Activated CD8-positive, alpha-beta T cell treated with anti-CD3 and anti-CD28 coated beads, Interleukin-2, amount 10 ng/mL, durations not matched to agents 7 days and 5 days (primary cell): ENCODE results near the gene TMEM72. TPM values are rescaled to one million over a fixed set of nuclear protein-coding genes. Genes with fewer than 3 reads are reported as not detected.
A peak's percentile ranks its signal among the peaks of the same experiment; 100 is the strongest.

Source experiments
- ATAC-seq: fragments of 150-1000 bp; cut with Tn5 transposase; one replicate; pipeline ENCODE4 v1.10.0; 2021; ENCODE audit warnings: moderate library complexity
- CTCF ChIA-PET: fragments of 350-600 bp; sonication (Branson Sonifier 250); formaldehyde crosslinking; loops from one replicate; lab custom pipeline; 2021; ENCODE audit warnings: antibody characterized with exemption; lab: Charles Lee
- POLR2A ChIA-PET: fragments of 350-600 bp; sonication (Branson Sonifier 250); formaldehyde crosslinking; loops from one replicate; lab custom pipeline; 2021; ENCODE audit warnings: antibody characterized with exemption; lab: Charles Lee
- DNase-seq: peaks from one replicate; pipeline ENCODE4 v3.0.0-alpha.2; 2020
- H3K27ac Mint-ChIP-seq: one replicate; pipeline ENCODE4 v1.8.0; 2021; ENCODE audit warnings: mild to moderate bottlenecking, mixed read lengths
- H3K27me3 Mint-ChIP-seq: one replicate; pipeline ENCODE4 v1.8.0; 2021; ENCODE audit warnings: low read depth, mixed read lengths
- H3K36me3 Mint-ChIP-seq: one replicate; pipeline ENCODE4 v1.8.0; 2021; ENCODE audit warnings: low read depth, mixed read lengths
- H3K4me1 Mint-ChIP-seq: one replicate; pipeline ENCODE4 v1.8.0; 2021; ENCODE audit warnings: low read depth, mixed read lengths
- H3K4me3 Mint-ChIP-seq: one replicate; pipeline ENCODE4 v1.8.0; 2021; ENCODE audit warnings: mild to moderate bottlenecking, mixed read lengths
- H3K9me3 Mint-ChIP-seq: one replicate; pipeline ENCODE4 v1.8.0; 2022; ENCODE audit warnings: mixed read lengths; ENCODE audit not compliant: insufficient read depth
- total RNA-seq, 2 experiments: library from RNA; stranded (reverse); gene quantifications; one replicate each; pipeline ENCODE4 v1.2.3, GENCODE V29; 2021

Gene TMEM72
- total RNA-seq, 2 experiments from 2014 or later = not detected

DNA sequence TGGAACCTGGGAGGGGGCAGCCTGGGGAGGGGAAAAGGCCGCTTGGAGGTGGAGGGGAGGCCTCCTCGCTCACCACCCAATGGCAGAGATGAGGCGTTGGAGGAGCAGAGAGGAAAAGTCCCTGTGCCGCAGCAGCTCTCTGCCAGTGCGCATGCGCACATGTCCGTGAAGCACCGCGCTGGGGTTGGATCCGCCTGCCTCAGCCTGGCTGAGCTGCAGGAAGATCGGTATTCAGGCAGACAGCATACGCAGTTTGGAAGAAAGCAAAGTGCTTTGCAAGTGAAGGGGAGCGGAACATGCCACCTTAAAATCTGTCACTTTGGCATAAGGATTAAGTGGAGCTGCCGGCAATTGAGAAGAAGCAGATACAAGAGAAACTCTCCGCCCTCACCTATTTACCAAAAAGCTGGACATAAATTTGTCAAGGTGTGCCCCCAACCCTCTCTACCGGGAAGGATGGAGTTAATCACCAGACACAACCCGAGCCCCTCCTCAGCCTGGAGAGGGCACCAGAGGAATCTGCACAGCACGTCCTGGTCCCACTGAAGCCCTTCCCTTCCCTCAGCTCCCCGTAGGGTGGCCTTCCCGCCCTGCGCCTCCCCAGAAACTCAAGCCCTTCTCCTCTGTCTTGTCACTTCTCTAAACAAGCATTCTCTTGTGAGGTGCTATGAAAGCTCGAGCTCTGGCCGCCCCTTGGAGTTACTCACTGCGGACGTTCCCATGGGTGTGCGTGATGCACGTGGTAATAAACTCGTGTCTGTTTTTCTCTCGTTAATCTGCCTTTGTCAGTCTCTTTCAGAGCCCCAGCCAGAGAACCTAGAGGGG, 32.2 kb upstream of the TMEM72 start:
- Mint-ChIP-seq H3K27me3 (peaks cover 11% of the 10 kb centered on the region), H3K4me1 (peaks cover 29% of the 10 kb centered on the region), H3K36me3 (no peaks in the 10 kb centered on the region), H3K9me3 (no peaks in the 10 kb centered on the region), H3K4me3 (peak overlapping the region; percentile 74), H3K27ac (peak overlapping the region; percentile 72)
- ATAC-seq (peak; percentile 84), DNase-seq (peak; percentile 77)
- ChIA-PET POLR2A (no interaction called here), CTCF (interaction anchor here (1.0 to 1.5 kb wide), 6 partner anchors 11 to 121 kb away, joined by 3 to 9 read pairs (median 4); no protein-coding TSS in a partner anchor)

DNA sequence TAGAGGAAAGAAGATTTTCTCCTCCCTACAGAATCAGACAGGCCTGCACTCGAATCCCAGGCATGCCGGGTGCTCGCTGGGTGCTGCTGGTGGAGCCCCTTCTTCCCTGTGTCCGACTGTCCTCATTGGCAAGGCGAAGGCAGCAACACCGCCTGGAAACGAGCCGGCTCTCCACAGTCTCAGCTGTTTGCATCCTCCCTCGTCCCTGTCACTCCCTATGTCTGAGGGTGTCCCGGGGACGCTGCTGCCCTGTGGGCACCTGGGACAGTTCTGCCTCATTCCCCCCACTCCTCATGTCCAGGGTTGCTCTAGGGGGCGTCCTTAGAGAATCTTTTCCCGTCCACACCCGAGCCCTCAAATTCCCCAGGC, 31.6 kb upstream of the TMEM72 start:
- Mint-ChIP-seq H3K36me3 (no peaks in the 10 kb centered on the region), H3K27ac (no peak overlapping the region), H3K4me1 (peaks cover 29% of the 10 kb centered on the region)

GRCh38 chr10:44880090-44880715, 30.9 kb upstream of the TMEM72 start:
- DNase-seq (no peak), ATAC-seq (no peak)
- no peak overlapping the region for H3K4me3 Mint-ChIP-seq
- H3K36me3 Mint-ChIP-seq = no peaks in the 10 kb centered on the region
- H3K4me1 Mint-ChIP-seq = peaks cover 29% of the 10 kb centered on the region
- POLR2A ChIA-PET = no interaction called here
- H3K27ac Mint-ChIP-seq = no peak overlapping the region
- CTCF ChIA-PET = interaction anchor here (1.3 to 2.2 kb wide), 4 partner anchors 12 to 53 kb away, joined by 3 to 7 read pairs (median 5); no protein-coding TSS in a partner anchor
- H3K27me3 Mint-ChIP-seq = peaks cover 15% of the 10 kb centered on the region
- no peaks in the 10 kb centered on the region for H3K9me3 Mint-ChIP-seq

More for the DNA sequence above, 31.6 kb upstream of the TMEM72 start:
- Mint-ChIP-seq H3K9me3 (no peaks in the 10 kb centered on the region), H3K4me3 (peak overlapping the region; percentile 74), H3K27me3 (peaks cover 15% of the 10 kb centered on the region)
- ChIA-PET CTCF (interaction anchor here (1.2 to 1.5 kb wide), 4 partner anchors 12 to 53 kb away, joined by 3 to 9 read pairs (median 5); no protein-coding TSS in a partner anchor), POLR2A (no interaction called here)
- DNase-seq (no peak), ATAC-seq (no peak)

DNA sequence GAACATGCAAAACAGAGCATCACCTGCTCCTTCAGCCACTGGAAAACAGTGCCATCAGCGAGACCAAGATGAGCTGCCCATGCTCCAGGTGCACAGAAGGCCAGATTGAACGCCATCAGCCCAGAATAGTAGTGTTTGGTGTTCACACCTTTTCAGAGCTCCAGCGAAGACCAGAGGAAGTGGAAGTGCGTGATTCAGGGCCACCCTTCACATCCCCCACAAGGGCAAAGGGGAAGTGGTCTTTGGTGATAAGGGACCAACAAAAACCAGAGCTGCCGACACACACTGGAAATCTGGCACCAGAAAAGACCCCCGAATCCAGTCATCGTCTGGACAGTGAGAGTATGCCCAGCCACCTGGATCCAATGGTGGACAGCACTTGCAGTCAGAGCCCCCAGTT, 29.5 kb upstream of the TMEM72 start:
- CTCF ChIA-PET = interaction anchor here (1.1 to 2.2 kb wide), 3 partner anchors 14 to 24 kb away, joined by 3 to 7 read pairs (median 6); no protein-coding TSS in a partner anchor
- H3K4me3 Mint-ChIP-seq = no peak overlapping the region
- H3K36me3 Mint-ChIP-seq = no peaks in the 10 kb centered on the region
- peaks cover 15% of the 10 kb centered on the region for H3K27me3 Mint-ChIP-seq
- POLR2A ChIA-PET = interaction anchor here (0.9 kb wide), 1 partner anchor 9 kb away, joined by 4 read pairs; no protein-coding TSS in a partner anchor
- peaks cover 29% of the 10 kb centered on the region for H3K4me1 Mint-ChIP-seq
- ATAC-seq (peak; percentile 14), DNase-seq (no peak)
- H3K9me3 Mint-ChIP-seq = no peaks in the 10 kb centered on the region
- H3K27ac Mint-ChIP-seq = no peak overlapping the region

DNA sequence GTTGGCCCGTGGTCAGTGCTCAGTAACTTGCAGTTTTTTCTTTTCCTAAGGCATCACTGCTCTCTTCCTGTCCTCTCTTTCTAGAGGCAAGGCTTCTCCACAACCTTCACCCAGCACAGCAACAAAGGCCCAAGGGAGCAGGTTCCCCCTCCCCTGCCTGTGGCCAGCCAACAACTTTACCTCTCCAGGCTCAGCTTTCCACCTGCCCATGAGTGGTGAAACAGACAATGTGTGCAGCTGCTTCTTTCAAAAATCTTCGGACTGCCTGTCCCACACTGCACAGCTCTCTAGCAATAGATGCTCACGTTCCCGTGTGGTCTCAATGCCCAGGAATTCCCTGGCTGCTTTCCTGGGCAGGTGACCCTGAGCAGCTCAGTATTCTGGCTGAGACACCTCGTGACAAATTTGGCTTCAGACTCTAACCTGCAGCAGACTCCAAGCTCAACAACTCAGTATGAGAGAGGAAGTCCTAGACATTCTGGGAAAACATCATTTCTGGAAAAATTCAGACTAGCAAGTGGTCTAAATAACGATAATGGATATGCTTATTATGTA, 28.9 kb upstream of the TMEM72 start:
- peak overlapping the region; percentile 53 for H3K27ac Mint-ChIP-seq
- CTCF ChIA-PET = interaction anchor here (1.1 to 2.2 kb wide), 3 partner anchors 14 to 25 kb away, joined by 3 to 7 read pairs (median 6); no protein-coding TSS in a partner anchor
- H3K9me3 Mint-ChIP-seq = no peaks in the 10 kb centered on the region
- ATAC-seq = no peak
- H3K27me3 Mint-ChIP-seq = peaks cover 15% of the 10 kb centered on the region
- POLR2A ChIA-PET = no interaction called here
- peaks cover 29% of the 10 kb centered on the region for H3K4me1 Mint-ChIP-seq
- H3K4me3 Mint-ChIP-seq = no peak overlapping the region
- no peaks in the 10 kb centered on the region for H3K36me3 Mint-ChIP-seq
- DNase-seq = no peak

DNA sequence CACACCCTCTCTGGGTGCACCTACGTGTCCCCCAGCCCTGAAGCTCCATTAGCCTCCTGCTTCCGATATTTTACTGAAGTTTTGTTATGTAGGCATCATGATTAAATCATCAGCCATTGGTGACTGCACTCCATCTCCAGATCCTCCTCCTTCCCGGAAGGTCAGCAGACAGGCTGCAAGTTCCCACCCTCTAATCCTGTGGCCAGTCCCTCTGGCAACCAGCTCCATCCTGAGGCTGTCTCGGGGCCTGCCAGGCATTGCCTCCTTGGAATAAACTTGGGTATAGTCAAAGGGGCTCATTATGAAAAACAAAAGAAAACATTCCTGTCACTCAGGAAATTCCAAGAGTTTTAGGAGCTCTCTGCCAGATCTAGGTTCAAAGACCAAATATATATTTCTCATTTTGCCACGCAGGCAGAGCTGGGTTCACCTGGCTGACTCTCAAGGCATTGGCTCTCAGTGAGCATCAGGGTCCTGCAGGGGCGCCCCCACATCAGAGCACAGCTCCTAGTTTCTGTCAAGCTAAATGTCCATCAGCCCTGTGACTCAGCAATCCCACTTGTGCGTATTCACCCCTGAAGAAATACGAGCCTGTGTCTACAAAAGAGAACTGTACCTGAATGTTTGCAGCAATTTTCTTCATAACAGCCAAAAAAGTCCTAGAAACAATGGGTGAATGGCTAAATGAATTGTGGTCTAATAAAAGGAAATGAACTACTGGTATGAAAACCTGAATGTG, 27.4 kb upstream of the TMEM72 start:
- DNase-seq (no peak), ATAC-seq (no peak)
- peaks cover 16% of the 10 kb centered on the region for H3K27me3 Mint-ChIP-seq
- H3K9me3 Mint-ChIP-seq = no peaks in the 10 kb centered on the region
- ChIA-PET POLR2A (no interaction called here), CTCF (no interaction called here)
- no peak overlapping the region for H3K4me3 Mint-ChIP-seq
- H3K36me3 Mint-ChIP-seq = no peaks in the 10 kb centered on the region
- H3K27ac Mint-ChIP-seq = no peak overlapping the region
- peaks cover 26% of the 10 kb centered on the region for H3K4me1 Mint-ChIP-seq

DNA sequence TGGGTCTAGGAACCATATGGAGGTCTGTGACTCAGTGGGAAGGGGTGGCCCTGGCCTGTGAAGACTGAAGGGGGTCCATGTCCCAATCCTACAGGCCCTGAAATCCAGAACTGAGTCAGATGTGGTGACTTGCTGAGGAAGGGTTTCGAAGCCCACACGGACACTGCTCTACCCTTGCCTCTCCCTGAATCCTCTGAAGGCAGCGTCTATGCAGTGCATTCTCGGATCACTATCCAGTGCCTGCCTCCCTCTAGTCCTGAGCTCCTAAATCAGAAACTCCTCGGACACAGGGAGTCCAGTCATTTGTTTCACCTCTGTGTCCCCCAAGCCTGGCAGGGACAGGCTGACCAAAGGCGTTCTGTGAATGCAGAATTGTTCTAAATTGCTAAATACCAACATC, 25.4 kb upstream of the TMEM72 start:
- POLR2A ChIA-PET = no interaction called here
- H3K4me1 Mint-ChIP-seq = peaks cover 15% of the 10 kb centered on the region
- DNase-seq = no peak
- H3K9me3 Mint-ChIP-seq = no peaks in the 10 kb centered on the region
- no peak overlapping the region for H3K27ac Mint-ChIP-seq
- no peak overlapping the region for H3K4me3 Mint-ChIP-seq
- no peaks in the 10 kb centered on the region for H3K36me3 Mint-ChIP-seq
- CTCF ChIA-PET = no interaction called here
- ATAC-seq = no peak
- peaks cover 9% of the 10 kb centered on the region for H3K27me3 Mint-ChIP-seq

DNA sequence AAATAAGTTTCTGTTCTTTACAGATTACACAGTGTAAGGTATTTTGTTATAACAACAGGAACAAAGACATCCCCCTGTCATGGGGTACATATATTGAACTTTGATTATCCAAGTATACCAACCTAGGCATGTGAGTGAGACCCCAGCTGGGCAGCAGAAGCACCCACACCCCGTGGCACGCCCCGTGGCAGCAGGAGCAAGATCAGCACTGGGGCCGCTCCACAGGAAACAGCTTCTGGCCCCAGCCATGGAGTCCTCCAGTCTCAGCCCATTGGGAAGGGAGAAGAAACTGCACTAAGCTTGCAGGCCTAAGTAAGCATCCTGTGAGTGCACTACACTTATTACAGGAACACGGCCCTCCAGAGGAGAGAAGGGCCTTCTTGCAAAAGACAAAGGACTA, 24.2 kb upstream of the TMEM72 start:
- H3K4me1 Mint-ChIP-seq = peaks cover 7% of the 10 kb centered on the region
- ChIA-PET POLR2A (no interaction called here), CTCF (no interaction called here)
- no peak overlapping the region for H3K4me3 Mint-ChIP-seq
- ATAC-seq = no peak
- H3K27ac Mint-ChIP-seq = no peak overlapping the region
- peaks cover 9% of the 10 kb centered on the region for H3K27me3 Mint-ChIP-seq
- no peak for DNase-seq
- no peaks in the 10 kb centered on the region for H3K9me3 Mint-ChIP-seq
- no peaks in the 10 kb centered on the region for H3K36me3 Mint-ChIP-seq

DNA sequence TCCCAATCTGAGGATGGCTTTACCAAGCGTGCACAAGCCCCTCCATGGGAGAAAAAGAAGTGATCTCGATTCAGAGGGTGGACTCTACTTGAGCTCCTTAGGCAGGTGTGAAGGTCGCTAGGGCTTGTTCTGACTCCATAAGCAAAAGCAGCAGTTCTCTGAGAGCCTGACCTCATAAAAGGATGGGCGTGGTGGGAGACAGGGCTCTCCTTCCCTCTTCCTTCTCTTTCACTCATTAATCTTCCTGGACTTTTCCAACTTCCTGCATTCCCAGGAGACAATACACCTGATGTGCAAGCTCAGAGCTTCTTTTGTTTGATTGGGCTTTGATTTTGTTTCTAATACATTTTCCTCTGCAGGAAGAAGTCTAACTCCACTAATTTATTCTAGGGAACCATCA, 22.3 kb upstream of the TMEM72 start:
- H3K27ac Mint-ChIP-seq = no peak overlapping the region
- ATAC-seq = no peak
- CTCF ChIA-PET = no interaction called here

DNA sequence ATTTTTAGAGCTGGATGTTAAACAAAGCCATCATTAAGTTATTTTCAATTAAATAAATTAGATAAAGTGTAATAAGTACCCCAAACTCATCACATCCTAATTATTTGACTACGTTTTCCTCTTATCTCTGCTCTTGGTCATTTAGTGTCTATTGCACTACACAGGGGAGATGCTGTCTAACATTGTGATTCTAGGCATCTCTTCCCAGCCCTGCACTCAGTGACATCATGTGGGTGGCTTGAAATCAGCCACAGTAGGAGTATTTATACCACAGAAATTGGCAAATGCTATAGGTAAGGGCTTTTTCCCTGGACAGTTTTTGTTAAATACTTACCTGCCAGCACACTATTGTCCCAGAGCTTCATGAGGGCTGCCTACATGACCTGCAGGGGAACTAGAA, 21.3 kb upstream of the TMEM72 start:
- Mint-ChIP-seq H3K27ac (no peak overlapping the region), H3K4me1 (no peaks in the 10 kb centered on the region), H3K9me3 (no peaks in the 10 kb centered on the region), H3K27me3 (peaks cover 2% of the 10 kb centered on the region), H3K36me3 (no peaks in the 10 kb centered on the region), H3K4me3 (no peak overlapping the region)
- ATAC-seq (no peak), DNase-seq (no peak)
- POLR2A ChIA-PET = interaction anchor here (1.0 kb wide), 1 partner anchor 9 kb away, joined by 4 read pairs; no protein-coding TSS in a partner anchor
- CTCF ChIA-PET = no interaction called here

More for the DNA sequence above, 22.3 kb upstream of the TMEM72 start:
- H3K36me3 Mint-ChIP-seq = no peaks in the 10 kb centered on the region
- POLR2A ChIA-PET = no interaction called here
- no peaks in the 10 kb centered on the region for H3K4me1 Mint-ChIP-seq
- no peak overlapping the region for H3K4me3 Mint-ChIP-seq
- DNase-seq = no peak
- H3K27me3 Mint-ChIP-seq = peaks cover 6% of the 10 kb centered on the region
- H3K9me3 Mint-ChIP-seq = no peaks in the 10 kb centered on the region
